Smooth muscle cell (in vitro differentiated cells): ENCODE data around the gene RPS10. TPM values are rescaled to one million over a fixed set of nuclear protein-coding genes. Genes with fewer than 3 reads are reported as not detected.
"Not testable (repeated sequence)": the region's sequence is repeated elsewhere in the genome, so short reads cannot be mapped to it uniquely, and the experiment has no call there.

Experiments
- DNase-seq: peaks from one replicate; lab custom pipeline; 2025; ENCODE audit not compliant: unreplicated experiment; lab: John Stamatoyannopoulos, UW
- H2AFZ ChIP-seq: fragments of 200-600 bp; sonication (generic); 2 replicates; pipeline ENCODE4 v1.6.0; 2016; ENCODE audit warnings: antibody characterized with exemption, low read depth, mild to moderate bottlenecking
- H3F3A ChIP-seq: fragments of 200-600 bp; sonication (generic); 2 replicates; pipeline ENCODE4 v1.6.0; 2017; ENCODE audit warnings: antibody characterized with exemption, low read depth
- H3K27ac ChIP-seq: fragments of 200-600 bp; sonication (generic); 2 replicates; pipeline ENCODE4 v1.5.1; 2016; ENCODE audit warnings: low read depth, mild to moderate bottlenecking
- H3K27me3 ChIP-seq: fragments of 200-600 bp; sonication (generic); 2 replicates; pipeline ENCODE4 v1.6.1; 2016; ENCODE audit warnings: low read depth, mild to moderate bottlenecking
- H3K36me3 ChIP-seq: fragments of 200-600 bp; sonication (generic); 2 replicates; pipeline ENCODE4 v1.5.1; 2016; ENCODE audit warnings: low read depth
- H3K4me1 ChIP-seq: fragments of 200-600 bp; sonication (generic); 2 replicates; pipeline ENCODE4 v1.5.1; 2016; ENCODE audit warnings: low read depth
- H3K4me2 ChIP-seq: fragments of 200-600 bp; sonication (generic); 2 replicates; pipeline ENCODE4 v1.6.0; 2016; ENCODE audit warnings: mild to moderate bottlenecking
- H3K4me3 ChIP-seq: fragments of 200-600 bp; sonication (generic); 2 replicates; pipeline ENCODE4 v1.5.1; 2016; ENCODE audit warnings: mild to moderate bottlenecking
- H3K79me2 ChIP-seq: fragments of 200-600 bp; sonication (generic); 2 replicates; pipeline ENCODE4 v1.6.0; 2016; ENCODE audit warnings: low read depth, mild to moderate bottlenecking
- H3K9ac ChIP-seq: fragments of 200-600 bp; sonication (generic); 2 replicates; pipeline ENCODE4 v1.6.0; 2016; ENCODE audit warnings: low read depth
- H3K9me3 ChIP-seq: fragments of 200-600 bp; sonication (generic); replicated peaks from 2 replicates; pipeline ENCODE4 v1.5.1; 2016; ENCODE audit warnings: low read depth
- H4K20me1 ChIP-seq: fragments of 200-600 bp; sonication (generic); 2 replicates; pipeline ENCODE4 v1.6.0; 2016; ENCODE audit warnings: low read depth
- CTCF ChIP-seq: fragments of 200-600 bp; sonication (generic); IDR thresholded peaks from 2 replicates; pipeline ENCODE4 v1.5.1; 2017; ENCODE audit warnings: borderline replicate concordance, mild to moderate bottlenecking, antibody characterized with exemption; ENCODE audit not compliant: insufficient read depth, poor library complexity, severe bottlenecking
- WGBS: methylation state at CpG from one replicate; pipeline ENCODE4 v1.1.7; 2016; ENCODE audit warnings: low lambda C conversion rate; 5-methylcytosine and 5-hydroxymethylcytosine counted together
- polyA plus RNA-seq: library from polyadenylated mRNA; unstranded; fragments of >200 nt; fragmentation: Nextera tagmentation; extraction: Ambion mirVana; gene quantifications from 2 replicates; pipeline ENCODE4 v1.2.1, GENCODE V29; 2016
- total RNA-seq: library from RNA; depleted of rRNA; stranded (reverse); fragments of >200 nt; gene quantifications from 2 replicates; pipeline ENCODE4 v1.2.3, GENCODE V29; 2014

RPS10 gene
- total and polyA plus RNA-seq, 2 experiments from 2014 or later, result 660 to 2,498 TPM

DNA sequence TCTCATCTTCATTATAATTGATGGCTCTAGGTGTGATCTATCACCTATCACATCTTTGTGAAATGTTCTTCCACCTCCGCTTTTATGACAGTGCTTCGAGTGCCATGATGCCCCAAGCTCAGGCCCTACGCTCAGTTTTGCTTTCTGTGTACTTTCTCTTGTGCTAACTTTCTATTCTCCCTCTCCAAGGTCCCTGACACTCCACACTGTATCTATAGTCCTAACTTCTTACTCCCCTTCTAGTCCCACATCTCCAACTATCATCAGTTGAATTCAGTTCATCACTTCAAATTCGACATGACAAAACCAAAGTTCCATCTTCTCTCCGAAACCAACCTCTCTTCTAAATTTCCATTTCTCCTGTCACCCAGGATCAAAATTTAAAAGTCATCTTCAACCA, 50.0 kb downstream of the RPS10 start:
- Histone ChIP-seq H3K79me2 (peaks cover 74% of the 10 kb centered on the region), H3F3A (no peaks in the 10 kb centered on the region), H3K4me2 (no peak overlapping the region), H3K9ac (no peak overlapping the region), H3K27me3 (no peaks in the 10 kb centered on the region), H2AFZ (no peak overlapping the region), H3K4me1 (no peaks in the 10 kb centered on the region), H3K27ac (no peak overlapping the region), H3K4me3 (no peak overlapping the region), H4K20me1 (peaks cover 60% of the 10 kb centered on the region), H3K9me3 (no peaks in the 10 kb centered on the region), H3K36me3 (no peaks in the 10 kb centered on the region)
- no peak for TF ChIP-seq CTCF
- 97% methylated on average over 5 of the region's 5 CpGs for WGBS
- DNase-seq, result no peak

- no peaks in the 10 kb centered on the region for H3F3A ChIP-seq
- H3K4me2 ChIP-seq, result no peak overlapping the region
- no peak for DNase-seq
- 82% methylated on average over 4 of the region's 4 CpGs for WGBS
- no peaks in the 10 kb centered on the region for H3K27me3 ChIP-seq
- no peak overlapping the region for H3K4me3 ChIP-seq
- H2AFZ ChIP-seq, result no peak overlapping the region
- H3K9ac ChIP-seq, result no peak overlapping the region
- no peak for TF ChIP-seq CTCF
- H3K9me3 ChIP-seq, result no peaks in the 10 kb centered on the region
- H3K4me1 ChIP-seq, result no peaks in the 10 kb centered on the region
- H3K27ac ChIP-seq, result no peak overlapping the region
- H3K79me2 ChIP-seq, result peaks cover 74% of the 10 kb centered on the region
- H3K36me3 ChIP-seq, result no peaks in the 10 kb centered on the region
- peaks cover 59% of the 10 kb centered on the region for H4K20me1 ChIP-seq
These were observed 51.4 kb downstream of the RPS10 start for GRCh38 chr6:34374508-34374907.

GRCh38 chr6:34374069-34374468, 51.8 kb downstream of the RPS10 start:
- 81% methylated on average over 3 of the region's 3 CpGs for WGBS
- no peaks in the 10 kb centered on the region for H3K36me3 ChIP-seq
- no peak overlapping the region for H3K4me2 ChIP-seq
- H3K4me1 ChIP-seq, result no peaks in the 10 kb centered on the region
- H3K4me3 ChIP-seq, result no peak overlapping the region
- H3K9me3 ChIP-seq, result no peaks in the 10 kb centered on the region
- H3K79me2 ChIP-seq, result peaks cover 74% of the 10 kb centered on the region
- H3F3A ChIP-seq, result no peaks in the 10 kb centered on the region
- H2AFZ ChIP-seq, result no peak overlapping the region
- H3K27ac ChIP-seq, result no peak overlapping the region
- TF ChIP-seq CTCF, result no peak
- H3K27me3 ChIP-seq, result no peaks in the 10 kb centered on the region
- H3K9ac ChIP-seq, result no peak overlapping the region
- H4K20me1 ChIP-seq, result peaks cover 56% of the 10 kb centered on the region
- DNase-seq, result no peak

GRCh38 chr6:34373511-34373910, 52.4 kb downstream of the RPS10 start:
- no peaks in the 10 kb centered on the region for H3F3A ChIP-seq
- H3K79me2 ChIP-seq, result peaks cover 73% of the 10 kb centered on the region
- H3K9me3 ChIP-seq, result no peaks in the 10 kb centered on the region

GRCh38 chr6:34371865-34372264, 54.0 kb downstream of the RPS10 start:
- not testable (repeated sequence) for H3K4me2 ChIP-seq, H3F3A ChIP-seq, H3K36me3 ChIP-seq, H3K9ac ChIP-seq, DNase-seq, H3K4me1 ChIP-seq, H3K27ac ChIP-seq, H2AFZ ChIP-seq, H3K4me3 ChIP-seq, H3K27me3 ChIP-seq, H3K9me3 ChIP-seq
- Histone ChIP-seq H4K20me1 (peaks cover 37% of the 10 kb centered on the region), H3K79me2 (peaks cover 60% of the 10 kb centered on the region)
- 96% methylated on average over 5 of the region's 5 CpGs for WGBS

More at GRCh38 chr6:34373511-34373910, 52.4 kb downstream of the RPS10 start:
- Histone ChIP-seq H3K9ac (no peak overlapping the region), H2AFZ (no peak overlapping the region), H3K4me2 (no peak overlapping the region), H3K4me3 (no peak overlapping the region), H4K20me1 (peaks cover 51% of the 10 kb centered on the region), H3K27me3 (no peaks in the 10 kb centered on the region), H3K4me1 (no peaks in the 10 kb centered on the region), H3K27ac (no peak overlapping the region), H3K36me3 (no peaks in the 10 kb centered on the region)
- 95% methylated on average over 5 of the region's 5 CpGs for WGBS
- TF ChIP-seq CTCF, result no peak
- no peak for DNase-seq
